CD4-positive, alpha-beta T cell (primary cell): Measurements from ENCODE around the gene CGB3. TPM values are rescaled to one million over a fixed set of nuclear protein-coding genes. Genes with fewer than 3 reads are reported as not detected.

Experiments used
- ATAC-seq: fragments of 200-7000 bp; cut with Tn5 transposase; one replicate; pipeline ENCODE4 v1.10.0; 2022; ENCODE audit warnings: mild to moderate bottlenecking; ENCODE audit not compliant: poor library complexity
- CTCF ChIA-PET: fragments of 350-600 bp; sonication (Branson Sonifier 250); formaldehyde crosslinking; loops from one replicate; lab custom pipeline; 2021; ENCODE audit warnings: antibody characterized with exemption, inconsistent platforms; lab: Charles Lee
- POLR2A ChIA-PET: fragments of 350-600 bp; sonication (Branson Sonifier 250); formaldehyde crosslinking; loops from one replicate; lab custom pipeline; 2021; ENCODE audit warnings: antibody characterized with exemption, inconsistent platforms; lab: Charles Lee
- DNase-seq, 14 experiments: peaks; one replicate each; pipeline ENCODE4 v3.0.0-alpha.2; 2013 to 2020; ENCODE audit warnings: mixed read lengths in 2 of 14
- H3K27ac ChIP-seq, 2 donors: one replicate each; pipeline versions ENCODE4 v1.5.1 to v1.7.0; 2013; ENCODE audit warnings: low read length in 2 of 2, low read depth in 1 of 2, mild to moderate bottlenecking in 1 of 2
- H3K27me3 ChIP-seq, 2 experiments: 1 replicate in 1 of 2; 2 replicates in 1 of 2; pipeline versions ENCODE4 v1.6.1 to v1.7.0; 2013; ENCODE audit warnings: low read length in 2 of 2, control low read depth in 1 of 2, mild to moderate bottlenecking in 1 of 2, moderate library complexity in 1 of 2; ENCODE audit not compliant: insufficient read depth in 2 of 2, control insufficient read depth in 1 of 2
- H3K36me3 ChIP-seq: one replicate; pipeline ENCODE4 v1.6.1; 2013; ENCODE audit warnings: low read length, control low read depth; ENCODE audit not compliant: insufficient read depth
- H3K4me1 ChIP-seq: one replicate; pipeline ENCODE4 v1.6.1; 2013; ENCODE audit warnings: low read length, control low read depth; ENCODE audit not compliant: insufficient read depth
- H3K4me3 ChIP-seq: one replicate; pipeline ENCODE4 v1.5.1; 2013; ENCODE audit warnings: mild to moderate bottlenecking, low read length, moderate library complexity
- H3K9me3 ChIP-seq, 2 experiments: 1 replicate in 1 of 2; 2 replicates in 1 of 2; pipeline versions ENCODE4 v1.6.1 to v1.7.0; 2013; ENCODE audit warnings: low read length in 2 of 2, mild to moderate bottlenecking in 2 of 2, control low read depth in 1 of 2, moderate library complexity in 1 of 2; ENCODE audit not compliant: control insufficient read depth in 1 of 2, insufficient read depth in 1 of 2
- H3K27ac Mint-ChIP-seq: one replicate; pipeline ENCODE4 v1.8.0; 2020; ENCODE audit warnings: mixed read lengths
- H3K27me3 Mint-ChIP-seq: one replicate; pipeline ENCODE4 v1.8.0; 2021; ENCODE audit warnings: mixed read lengths
- H3K36me3 Mint-ChIP-seq: one replicate; pipeline ENCODE4 v1.8.0; 2021; ENCODE audit warnings: low read depth, mixed read lengths
- H3K4me1 Mint-ChIP-seq: one replicate; pipeline ENCODE4 v1.8.0; 2021; ENCODE audit warnings: low read depth, mixed read lengths
- H3K4me3 Mint-ChIP-seq: one replicate; pipeline ENCODE4 v1.8.0; 2020; ENCODE audit warnings: mild to moderate bottlenecking, mixed read lengths
- H3K9me3 Mint-ChIP-seq: one replicate; pipeline ENCODE4 v1.8.0; 2020; ENCODE audit warnings: mixed read lengths
- intact Hi-C, 2 experiments: fragments of 100-400 bp; cut with DNase I in 1 of 2; cut with micrococcal nuclease in 1 of 2; formaldehyde crosslinking; loops; one replicate each; pipeline versions ENCODE4 v1.15.1 to v1.9.0; 2023 to 2025; cut with DNase I, micrococcal nuclease
- total RNA-seq, 174 experiments: library from RNA in 2 of 174; stranded (reverse) in 2 of 174; gene quantifications; one replicate each; pipeline ENCODE4 v1.2.3 and lab custom pipeline; 2021 to 2026
- TF ChIP-seq, protein P1 (sequence below): fragments of 200-600 bp; IDR thresholded peaks from one replicate; pipeline ENCODE4 v1.8.0; 2022; ENCODE audit warnings: antibody characterized with exemption, mild to moderate bottlenecking

CGB3 gene
- total RNA-seq, 2 experiments from 2014 or later = not detected

DNA sequence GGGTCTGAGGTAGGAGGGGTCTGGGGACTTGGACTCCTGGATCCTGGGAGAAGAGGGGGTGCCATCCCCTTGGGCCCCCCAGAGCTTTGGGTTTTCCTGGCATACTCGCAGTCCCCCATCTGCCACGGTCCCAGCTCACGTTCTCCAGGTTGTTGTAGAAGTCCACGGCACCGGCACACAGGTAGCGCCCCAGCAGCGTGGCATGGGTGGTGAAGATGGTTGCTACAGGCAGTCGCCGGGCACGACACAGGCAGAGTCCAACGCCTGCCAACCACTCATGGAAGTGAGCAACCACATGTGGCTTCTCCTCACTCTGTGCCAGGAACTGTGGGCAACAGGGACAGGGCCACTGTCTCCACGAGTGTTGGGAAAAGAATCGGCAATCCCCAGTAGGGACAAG is 38.4 kb downstream of the CGB3 start:
- Histone ChIP-seq H3K4me1 (peaks cover 5% of the 10 kb centered on the region), H3K36me3 (peaks cover 40% of the 10 kb centered on the region), H3K27ac (no peak overlapping the region), H3K9me3 (no peaks in the 10 kb centered on the region), H3K27me3 (no peaks in the 10 kb centered on the region), H3K4me3 (no peak overlapping the region)
- peaks cover 5% of the 10 kb centered on the region for H3K4me1 Mint-ChIP-seq
- H3K27me3 Mint-ChIP-seq = no peaks in the 10 kb centered on the region
- CTCF ChIA-PET = no interaction called here
- no peak for ATAC-seq
- H3K27ac Mint-ChIP-seq = no peak overlapping the region
- peaks cover 62% of the 10 kb centered on the region for H3K36me3 Mint-ChIP-seq
- TF ChIP-seq, protein P1, sequence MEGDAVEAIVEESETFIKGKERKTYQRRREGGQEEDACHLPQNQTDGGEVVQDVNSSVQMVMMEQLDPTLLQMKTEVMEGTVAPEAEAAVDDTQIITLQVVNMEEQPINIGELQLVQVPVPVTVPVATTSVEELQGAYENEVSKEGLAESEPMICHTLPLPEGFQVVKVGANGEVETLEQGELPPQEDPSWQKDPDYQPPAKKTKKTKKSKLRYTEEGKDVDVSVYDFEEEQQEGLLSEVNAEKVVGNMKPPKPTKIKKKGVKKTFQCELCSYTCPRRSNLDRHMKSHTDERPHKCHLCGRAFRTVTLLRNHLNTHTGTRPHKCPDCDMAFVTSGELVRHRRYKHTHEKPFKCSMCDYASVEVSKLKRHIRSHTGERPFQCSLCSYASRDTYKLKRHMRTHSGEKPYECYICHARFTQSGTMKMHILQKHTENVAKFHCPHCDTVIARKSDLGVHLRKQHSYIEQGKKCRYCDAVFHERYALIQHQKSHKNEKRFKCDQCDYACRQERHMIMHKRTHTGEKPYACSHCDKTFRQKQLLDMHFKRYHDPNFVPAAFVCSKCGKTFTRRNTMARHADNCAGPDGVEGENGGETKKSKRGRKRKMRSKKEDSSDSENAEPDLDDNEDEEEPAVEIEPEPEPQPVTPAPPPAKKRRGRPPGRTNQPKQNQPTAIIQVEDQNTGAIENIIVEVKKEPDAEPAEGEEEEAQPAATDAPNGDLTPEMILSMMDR = no peak
- H3K4me3 Mint-ChIP-seq = no peak overlapping the region
- no peak for DNase-seq
- H3K9me3 Mint-ChIP-seq = no peaks in the 10 kb centered on the region
- POLR2A ChIA-PET = no interaction called here
- intact Hi-C loops = no loop called here

DNA sequence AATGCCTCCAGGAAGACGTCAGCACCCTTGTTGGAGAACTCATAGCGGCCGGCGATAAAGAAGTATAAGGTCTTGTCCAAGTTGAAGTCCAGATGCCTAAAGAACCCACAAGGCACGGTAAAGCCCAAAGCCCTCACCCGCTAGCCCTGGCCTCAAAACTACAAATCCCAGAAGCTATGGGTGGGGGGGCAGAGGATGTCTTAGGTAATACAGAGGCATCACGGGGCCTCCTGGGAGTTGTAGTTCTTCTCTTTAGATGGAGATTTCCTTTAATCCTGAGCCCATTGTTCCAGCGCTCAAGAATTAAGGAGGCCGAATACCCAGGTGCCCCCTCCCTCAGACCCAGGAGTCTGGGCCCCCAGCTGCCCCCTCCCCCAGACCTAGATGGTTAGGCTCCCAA is 41.9 kb downstream of the CGB3 start:
- Mint-ChIP-seq H3K4me1 (no peaks in the 10 kb centered on the region), H3K9me3 (no peaks in the 10 kb centered on the region), H3K27me3 (no peaks in the 10 kb centered on the region), H3K36me3 (peaks cover 55% of the 10 kb centered on the region), H3K4me3 (no peak overlapping the region), H3K27ac (no peak overlapping the region)
- Histone ChIP-seq H3K4me3 (no peak overlapping the region), H3K9me3 (no peaks in the 10 kb centered on the region), H3K27me3 (no peaks in the 10 kb centered on the region), H3K36me3 (peaks cover 38% of the 10 kb centered on the region), H3K4me1 (no peaks in the 10 kb centered on the region), H3K27ac (no peak overlapping the region)
- POLR2A ChIA-PET = no interaction called here
- DNase-seq (no peak), ATAC-seq (no peak)
- CTCF ChIA-PET = interaction anchor here (1.8 to 1.9 kb wide), 2 partner anchors 11 kb away, joined by 4 to 7 read pairs; partner anchors contain the start of genes GYS1 and RUVBL2
- intact Hi-C loops = no loop called here
- TF ChIP-seq, protein P1 = no peak

DNA sequence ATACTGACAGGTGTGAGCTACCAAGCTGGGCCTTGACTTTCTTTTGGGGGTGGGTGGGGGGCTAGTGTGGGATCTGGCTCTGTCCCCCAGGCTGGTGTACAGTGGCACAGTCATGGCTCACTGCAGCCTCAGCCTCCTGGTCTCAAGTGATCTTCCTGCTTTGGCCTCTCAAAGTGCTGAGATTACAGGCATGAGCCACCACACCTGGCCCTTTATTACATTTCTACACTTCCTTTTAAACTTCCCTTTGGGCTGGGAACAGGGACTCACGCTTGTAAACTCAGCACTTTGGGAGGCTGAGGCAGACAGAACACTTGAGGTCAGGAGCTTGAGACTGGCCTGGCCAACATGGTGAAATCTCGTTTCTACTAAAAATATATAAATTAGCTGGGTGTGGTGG is 47.1 kb downstream of the CGB3 start:
- Mint-ChIP-seq H3K4me3 (no peak overlapping the region), H3K9me3 (no peaks in the 10 kb centered on the region), H3K4me1 (no peaks in the 10 kb centered on the region), H3K27ac (no peak overlapping the region), H3K27me3 (no peaks in the 10 kb centered on the region), H3K36me3 (peaks cover 56% of the 10 kb centered on the region)
- CTCF ChIA-PET = interaction anchor here (1.1 kb wide), 1 partner anchor 134 kb away, joined by 3 read pairs; no protein-coding TSS in a partner anchor
- H3K27me3 ChIP-seq = no peaks in the 10 kb centered on the region
- TF ChIP-seq, protein P1 = no peak
- H3K4me1 ChIP-seq = no peaks in the 10 kb centered on the region
- peaks cover 34% of the 10 kb centered on the region for H3K36me3 ChIP-seq
- ATAC-seq = no peak
- H3K4me3 ChIP-seq = no peak overlapping the region
- intact Hi-C loops = no loop called here
- DNase-seq = no peak
- H3K9me3 ChIP-seq = no peaks in the 10 kb centered on the region
- POLR2A ChIA-PET = interaction anchor here (1.2 to 3.1 kb wide), 3 partner anchors 9 to 16 kb away, joined by 4 to 12 read pairs (median 5); partner anchors contain the start of genes FTL, GYS1 and RUVBL2
- no peak overlapping the region for H3K27ac ChIP-seq
